Heart left ventricle (tissue), 16 donors: ENCODE data around the gene RNF207. TPM values are rescaled to one million over a fixed set of nuclear protein-coding genes. Genes with fewer than 3 reads are reported as not detected.

Experiments
- ATAC-seq, 4 donors: fragments of 200-7000 bp; cut with Tn5 transposase; one replicate each; pipeline ENCODE4 v1.9.1; 2020 to 2022; ENCODE audit warnings: moderate library complexity in 4 of 4, mild to moderate bottlenecking in 3 of 4, moderate number of reproducible peaks in 1 of 4
- DNase-seq, 5 donors: peaks; one replicate each; pipeline ENCODE4 v3.0.0-alpha.2; 2020
- H3K27ac ChIP-seq, 12 donors: fragments of 200-600 bp; sonication (generic) in 4 of 12; one replicate each; pipeline versions ENCODE4 v1.5.0 to v1.8.0; 2016 to 2022; ENCODE audit warnings: mild to moderate bottlenecking in 2 of 12
- H3K27me3 ChIP-seq, 9 donors: fragments of 200-600 bp; sonication (generic) in 2 of 9; one replicate each; pipeline versions ENCODE4 v1.5.1 to v1.8.0; 2016 to 2022; ENCODE audit warnings: mild to moderate bottlenecking in 3 of 9
- H3K36me3 ChIP-seq, 9 donors: fragments of 200-600 bp; sonication (generic) in 2 of 9; one replicate each; pipeline versions ENCODE4 v1.5.0 to v1.8.0; 2018 to 2022; ENCODE audit warnings: mild to moderate bottlenecking in 2 of 9
- H3K4me1 ChIP-seq, 12 donors: fragments of 200-600 bp; sonication (generic) in 4 of 12; one replicate each; pipeline versions ENCODE4 v1.5.0 to v1.8.0; 2016 to 2022; ENCODE audit warnings: mild to moderate bottlenecking in 3 of 12
- H3K4me3 ChIP-seq, 12 donors: fragments of 200-600 bp; sonication (generic) in 4 of 12; one replicate each; pipeline versions ENCODE4 v1.5.0 to v1.8.0; 2017 to 2022; ENCODE audit warnings: mild to moderate bottlenecking in 9 of 12, moderate library complexity in 4 of 12
- H3K9me3 ChIP-seq, 12 donors: fragments of 200-600 bp; sonication (generic) in 4 of 12; one replicate each; pipeline versions ENCODE4 v1.5.0 to v1.8.0; 2016 to 2022; ENCODE audit warnings: mild to moderate bottlenecking in 1 of 12
- POLR2A ChIP-seq, 2 donors: fragments of 450-650 bp; IDR thresholded peaks; one replicate each; pipeline ENCODE4 v1.6.1; 2017; ENCODE audit warnings: antibody characterized with exemption in 2 of 2, mild to moderate bottlenecking in 2 of 2, moderate library complexity in 2 of 2
- WGBS, 4 donors: extraction: QIAGEN DNeasy Blood & Tissue Kit in 2 of 4; methylation state at CpG; one replicate each; pipeline versions ENCODE4 v1.1.5 to v1.1.7; 2013 to 2018; 5-methylcytosine and 5-hydroxymethylcytosine counted together
- intact Hi-C, 10 donors: fragments of 100-400 bp; cut with DNase I; formaldehyde crosslinking; loops; one replicate each; pipeline versions ENCODE4 v1.11.1 to v1.14.2; 2022
- polyA plus RNA-seq, 2 donors: library from polyadenylated mRNA; stranded (reverse); fragments of 200-250 nt; gene quantifications; one replicate each; pipeline ENCODE4 v1.2.3, GENCODE V29; 2013
- total RNA-seq, 9 donors: library from RNA; depleted of rRNA in 2 of 9; stranded (reverse); fragments of >200 nt in 2 of 9; fragmentation: NEBNext Ultra II Directional in 3 of 9; extraction: Animal tissue kit (Norgen Biotek cat#: 25700) in 3 of 9; gene quantifications; one replicate each; pipeline versions ENCODE4 v1.1.0 to v1.2.4, GENCODE V29; 2016 to 2023
- TF ChIP-seq, protein P1 (sequence below), 12 donors: fragments of 200-600 bp; sonication (generic) in 4 of 12; IDR thresholded peaks; one replicate each; pipeline versions ENCODE4 v1.5.0 to v1.8.0; 2018 to 2022; ENCODE audit warnings: antibody characterized with exemption in 12 of 12, mild to moderate bottlenecking in 5 of 12
- donor health status: ischemic (EF 13 %, LVEDD 7.1; RV severe dilation, severe dysfunction).
- donor health status: healthy with polysubstance abuse.
- donor health status: DM: no; HTN: yes; CAD: no.
- donor health status: DM: no; HTN: no; CAD: no.
- donor health status: ischemic (EF 25% LVEDD 6.9; RV normal size, moderate dysfunction).
- donor health status: ischemic (EF 25% LVEDD 5.7; RV mildly dilated, moderate dysfunction).
- donor health status: healthy.
- donor health status: DM: yes; HTN: yes; CAD: no.
- donor health status: ischemic (EF 35%, LVEDD 5.7; RV mildly dilated, moderate dysfunction).
- donor health status: nonischemic (EF 11% LVEDD 7.7; RV severe dilation, severe dysfunction).
- donor health status: DM: yes; HTN: yes; CAD: no.
- donor health status: PGD.
- donor health status: ischemic (EF 29% LVEDD 5.4; RV normal size, mild dysfunction).
- donor health status: nonischemic (EF 23%, LVEDD 6.1; RV moderate dilation, normal function).

RNF207 gene
- total and polyA plus RNA-seq, 11 donors: 10.6 to 126 (median 58.2) TPM

DNA sequence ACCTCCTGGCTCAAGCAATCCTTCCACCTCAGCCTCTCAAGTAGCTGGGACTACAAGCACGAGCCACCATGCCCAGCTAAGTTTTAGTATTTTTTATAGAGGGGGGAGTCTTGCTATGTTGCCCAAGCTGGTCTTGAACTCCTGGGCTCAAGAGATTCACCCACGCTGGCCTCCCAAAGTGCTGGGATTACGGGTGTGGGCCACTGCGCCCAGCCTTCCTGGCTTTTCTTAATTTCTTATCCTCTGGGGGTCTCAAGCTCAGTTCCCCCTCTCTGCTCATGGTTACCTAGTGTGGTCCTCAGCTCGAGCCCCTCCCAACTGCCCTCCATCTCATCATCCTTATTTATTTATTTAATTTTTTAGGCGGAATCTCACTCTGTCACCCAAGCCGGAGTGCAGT is 3.7 kb upstream of the RNF207 start:
- no peak for DNase-seq
- H3K4me1 ChIP-seq: peaks cover 8 to 49% (median 40%) of the 10 kb centered on the region in 12 donors
- TF ChIP-seq POLR2A (IDR thresholded peaks at IDR 0.05): no peak
- TF ChIP-seq, protein P1, sequence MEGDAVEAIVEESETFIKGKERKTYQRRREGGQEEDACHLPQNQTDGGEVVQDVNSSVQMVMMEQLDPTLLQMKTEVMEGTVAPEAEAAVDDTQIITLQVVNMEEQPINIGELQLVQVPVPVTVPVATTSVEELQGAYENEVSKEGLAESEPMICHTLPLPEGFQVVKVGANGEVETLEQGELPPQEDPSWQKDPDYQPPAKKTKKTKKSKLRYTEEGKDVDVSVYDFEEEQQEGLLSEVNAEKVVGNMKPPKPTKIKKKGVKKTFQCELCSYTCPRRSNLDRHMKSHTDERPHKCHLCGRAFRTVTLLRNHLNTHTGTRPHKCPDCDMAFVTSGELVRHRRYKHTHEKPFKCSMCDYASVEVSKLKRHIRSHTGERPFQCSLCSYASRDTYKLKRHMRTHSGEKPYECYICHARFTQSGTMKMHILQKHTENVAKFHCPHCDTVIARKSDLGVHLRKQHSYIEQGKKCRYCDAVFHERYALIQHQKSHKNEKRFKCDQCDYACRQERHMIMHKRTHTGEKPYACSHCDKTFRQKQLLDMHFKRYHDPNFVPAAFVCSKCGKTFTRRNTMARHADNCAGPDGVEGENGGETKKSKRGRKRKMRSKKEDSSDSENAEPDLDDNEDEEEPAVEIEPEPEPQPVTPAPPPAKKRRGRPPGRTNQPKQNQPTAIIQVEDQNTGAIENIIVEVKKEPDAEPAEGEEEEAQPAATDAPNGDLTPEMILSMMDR (IDR thresholded peaks at IDR 0.05): no peak
- WGBS, 4 donors: 88 to 93% (median 90%) methylated on average over 7 of the region's 7 CpGs
- peaks cover 0 to 4% (median 2%) of the 10 kb centered on the region in 9 donors for H3K36me3 ChIP-seq
- intact Hi-C loops: loop anchor here in 2 of 10 donors (5.0 to 10.0 kb wide), 2 partner anchors 35 to 147 kb away; partner anchors contain the start of gene ICMT (in 1 of the 2)
- H3K27me3 ChIP-seq: peaks cover 0 to 19% (median 0%) of the 10 kb centered on the region in 9 donors
- H3K4me3 ChIP-seq: no peak overlapping the region
- no peak for ATAC-seq
- no peak overlapping the region for H3K27ac ChIP-seq
- no peaks in the 10 kb centered on the region for H3K9me3 ChIP-seq

DNA sequence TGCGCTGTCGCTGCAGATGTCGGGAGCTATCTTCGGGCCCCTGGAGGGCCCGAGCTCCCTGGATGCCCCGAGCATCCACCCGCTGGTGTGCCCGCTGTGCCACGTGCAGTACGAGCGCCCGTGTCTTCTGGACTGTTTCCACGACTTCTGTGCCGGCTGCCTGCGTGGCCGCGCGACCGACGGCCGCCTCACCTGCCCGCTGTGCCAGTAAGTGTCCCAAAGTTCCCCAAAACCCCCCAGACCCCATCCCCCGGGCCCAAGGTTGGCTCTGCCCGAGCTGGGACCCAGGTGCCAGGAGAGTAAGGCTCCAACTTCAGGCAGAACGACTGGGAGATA is 569 bp downstream of the RNF207 start:
- Histone ChIP-seq H3K36me3 (peaks cover 0 to 17% (median 9%) of the 10 kb centered on the region in 9 donors), H3K4me3 (peak overlapping the region; percentile 47 to 80 (median 68)), H3K4me1 (peaks cover 0 to 57% (median 44%) of the 10 kb centered on the region in 12 donors), H3K9me3 (no peaks in the 10 kb centered on the region), H3K27me3 (peaks cover 0 to 34% (median 0%) of the 10 kb centered on the region in 9 donors), H3K27ac (peak overlapping the region; percentile 86 to 99 (median 92))
- WGBS, 4 donors: 13 to 65% (median 25%) methylated on average over 20 to 25 of the region's 25 CpGs
- intact Hi-C loops: loop anchor here in 3 of 10 donors (5.0 to 10.0 kb wide), 2 partner anchors 36 to 152 kb away; partner anchors contain the start of gene HES3 (in 3 of the 3)
- ATAC-seq: peak in 2 of 4 donors; percentile 0
- peak in 1 of 5 donors; percentile 37 for DNase-seq
- TF ChIP-seq, protein P1 (IDR thresholded peaks at IDR 0.05): no peak
- no peak for TF ChIP-seq POLR2A (IDR thresholded peaks at IDR 0.05)

DNA sequence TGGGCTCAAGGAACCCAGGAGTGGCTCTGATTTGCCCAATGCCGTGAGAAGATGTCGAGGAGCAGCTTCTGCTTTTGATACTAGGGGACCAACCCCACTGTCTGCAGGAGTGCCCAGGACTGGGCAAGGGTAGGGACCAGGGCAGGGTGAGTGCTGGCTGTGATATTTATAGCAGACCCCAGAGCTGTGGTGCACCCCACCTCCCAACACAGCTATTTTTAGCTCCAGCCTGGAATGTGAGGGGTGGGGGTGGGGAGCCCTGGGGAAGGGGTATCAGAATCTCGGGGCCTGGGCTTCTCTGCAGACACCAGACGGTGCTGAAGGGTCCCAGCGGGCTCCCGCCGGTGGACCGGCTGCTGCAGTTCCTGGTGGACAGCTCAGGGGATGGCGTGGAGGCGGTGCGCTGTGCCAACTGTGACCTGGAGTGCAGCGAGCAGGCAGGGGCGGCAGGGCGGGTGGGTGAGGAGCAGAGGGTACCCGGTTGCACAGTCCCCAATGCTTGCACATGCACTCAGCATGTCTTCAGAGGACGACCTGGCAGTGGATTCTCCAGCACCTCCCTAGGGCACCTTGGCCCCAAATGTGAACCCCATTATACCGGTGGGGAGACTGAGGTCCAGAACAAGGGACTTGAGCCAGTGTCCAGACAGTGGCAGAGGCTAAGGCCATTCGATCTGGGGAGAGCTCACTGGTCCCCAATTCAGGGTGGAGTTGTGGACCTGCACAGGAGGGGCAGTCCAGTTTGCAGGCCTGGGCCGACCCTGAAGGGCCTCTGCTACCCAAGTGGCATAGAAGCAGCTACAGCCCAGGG is 1.4 kb downstream of the RNF207 start:
- intact Hi-C loops: loop anchor here in 3 of 10 donors (5.0 to 10.0 kb wide), 2 partner anchors 35 to 152 kb away; partner anchors contain the start of gene HES3 (in 3 of the 3)
- H3K36me3 ChIP-seq: peaks cover 0 to 25% (median 14%) of the 10 kb centered on the region in 9 donors
- WGBS, 4 donors: 46 to 78% (median 69%) methylated on average over 11 to 19 of the region's 19 CpGs
- TF ChIP-seq, protein P1 (IDR thresholded peaks at IDR 0.05): no peak
- no peak for TF ChIP-seq POLR2A (IDR thresholded peaks at IDR 0.05)
- no peaks in the 10 kb centered on the region for H3K9me3 ChIP-seq
- peak overlapping the region in 11 of 12 donors; percentile 86 to 99 (median 92) for H3K27ac ChIP-seq
- DNase-seq (peak in 2 of 5 donors; percentile 48 to 62), ATAC-seq (peak; percentile 37 to 53 (median 42))
- H3K4me1 ChIP-seq: peaks cover 0 to 57% (median 44%) of the 10 kb centered on the region in 12 donors
- H3K4me3 ChIP-seq: peak overlapping the region; percentile 47 to 80 (median 68)
- peaks cover 0 to 34% (median 0%) of the 10 kb centered on the region in 9 donors for H3K27me3 ChIP-seq

DNA sequence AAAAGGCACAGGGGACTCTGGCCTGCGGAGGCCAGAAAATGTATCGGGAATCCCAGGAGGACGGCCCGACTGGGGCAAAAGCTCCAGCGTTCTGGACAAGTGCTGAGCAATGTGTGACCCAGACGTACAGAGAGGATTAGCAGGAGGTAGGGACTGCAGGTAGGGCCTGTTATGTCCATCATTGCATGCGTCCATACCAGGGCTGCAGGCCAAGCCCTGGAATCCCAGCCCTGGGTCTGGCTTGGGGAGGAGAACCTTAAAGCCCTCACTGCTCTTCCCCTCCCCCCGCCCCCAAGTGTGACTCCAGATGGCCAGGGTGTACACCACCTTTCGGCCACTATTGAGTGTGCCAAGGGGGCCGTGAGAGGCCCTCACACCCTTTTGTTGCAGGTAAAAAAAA is 2.0 kb downstream of the RNF207 start:
- DNase-seq (no peak), ATAC-seq (no peak)
- Histone ChIP-seq H3K27ac (peak overlapping the region in 7 of 12 donors; percentile 41 to 99 (median 92)), H3K27me3 (peaks cover 0 to 34% (median 0%) of the 10 kb centered on the region in 9 donors), H3K4me1 (peaks cover 0 to 57% (median 44%) of the 10 kb centered on the region in 12 donors), H3K36me3 (peaks cover 0 to 30% (median 17%) of the 10 kb centered on the region in 9 donors), H3K4me3 (peak overlapping the region in 6 of 12 donors; percentile 31 to 80 (median 70)), H3K9me3 (no peaks in the 10 kb centered on the region)
- TF ChIP-seq POLR2A (IDR thresholded peaks at IDR 0.05): no peak
- TF ChIP-seq, protein P1 (IDR thresholded peaks at IDR 0.05): no peak
- 44 to 64% (median 58%) methylated on average over 10 of the region's 10 CpGs for WGBS, 4 donors
- intact Hi-C loops: loop anchor here in 4 of 10 donors (2.0 to 10.0 kb wide), 3 partner anchors 15 to 153 kb away; partner anchors contain the start of gene HES3 (in 3 of the 4)
